Uterus (tissue), 2 donors: ENCODE measurements around the gene PTEN.

Source experiments
- POLR2A ChIP-seq, 2 donors: fragments of 450-650 bp; IDR thresholded peaks; one replicate each; pipeline ENCODE4 v1.6.1; 2016; ENCODE audit warnings: antibody characterized with exemption in 2 of 2, mild to moderate bottlenecking in 1 of 2, moderate library complexity in 1 of 2
- TF ChIP-seq, protein P1 (sequence below), 4 experiments: fragments of 200-600 bp in 2 of 4; fragments of 450-650 bp in 2 of 4; sonication (generic) in 2 of 4; IDR thresholded peaks; one replicate each; pipeline ENCODE4 v1.5.1; 2016 to 2019; ENCODE audit warnings: antibody characterized with exemption in 4 of 4, mild to moderate bottlenecking in 2 of 4, moderate library complexity in 1 of 4

DNA sequence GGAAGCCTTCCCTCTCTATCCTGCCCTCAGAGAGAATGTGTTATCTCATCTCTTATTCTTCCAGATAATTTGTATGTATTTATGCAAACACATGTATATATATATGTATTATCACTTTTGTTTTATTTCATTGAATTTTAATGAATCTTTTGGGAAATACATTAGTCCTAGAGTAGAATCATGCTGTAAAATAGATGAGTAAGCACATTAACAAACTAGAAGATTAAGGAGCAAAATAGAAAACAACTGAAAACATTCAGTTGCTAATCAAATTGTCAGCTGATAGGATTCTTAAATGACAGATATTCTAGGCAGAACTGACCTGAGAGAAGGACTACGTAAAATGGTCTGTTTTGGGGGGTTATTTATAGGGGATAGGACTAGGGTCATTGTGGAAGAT is 11.3 kb upstream of the PTEN start:
- TF ChIP-seq, protein P1, sequence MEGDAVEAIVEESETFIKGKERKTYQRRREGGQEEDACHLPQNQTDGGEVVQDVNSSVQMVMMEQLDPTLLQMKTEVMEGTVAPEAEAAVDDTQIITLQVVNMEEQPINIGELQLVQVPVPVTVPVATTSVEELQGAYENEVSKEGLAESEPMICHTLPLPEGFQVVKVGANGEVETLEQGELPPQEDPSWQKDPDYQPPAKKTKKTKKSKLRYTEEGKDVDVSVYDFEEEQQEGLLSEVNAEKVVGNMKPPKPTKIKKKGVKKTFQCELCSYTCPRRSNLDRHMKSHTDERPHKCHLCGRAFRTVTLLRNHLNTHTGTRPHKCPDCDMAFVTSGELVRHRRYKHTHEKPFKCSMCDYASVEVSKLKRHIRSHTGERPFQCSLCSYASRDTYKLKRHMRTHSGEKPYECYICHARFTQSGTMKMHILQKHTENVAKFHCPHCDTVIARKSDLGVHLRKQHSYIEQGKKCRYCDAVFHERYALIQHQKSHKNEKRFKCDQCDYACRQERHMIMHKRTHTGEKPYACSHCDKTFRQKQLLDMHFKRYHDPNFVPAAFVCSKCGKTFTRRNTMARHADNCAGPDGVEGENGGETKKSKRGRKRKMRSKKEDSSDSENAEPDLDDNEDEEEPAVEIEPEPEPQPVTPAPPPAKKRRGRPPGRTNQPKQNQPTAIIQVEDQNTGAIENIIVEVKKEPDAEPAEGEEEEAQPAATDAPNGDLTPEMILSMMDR (IDR thresholded peaks at IDR 0.05) = no peak
- no peak for TF ChIP-seq POLR2A (IDR thresholded peaks at IDR 0.05)
